ENCODE data around the gene CD3E.

- TF ChIP-seq CTCF (tag by site-specific recombination; IDR thresholded peaks at IDR 0.05) (no peak), PBX3 (CRISPR knock-in tag; IDR thresholded peaks at IDR 0.05) (no peak), ZBTB48 (tag by site-specific recombination; IDR thresholded peaks at IDR 0.05) (no peak), REST (tag by site-specific recombination; IDR thresholded peaks at IDR 0.05) (no peak), ZNF274 (IDR thresholded peaks at IDR 0.05; ENCODE audit: low read length) (no peak), ZNF274 (tag by site-specific recombination; IDR thresholded peaks at IDR 0.05; ENCODE audit: borderline replicate concordance) (no peak), ZFP37 (tag by site-specific recombination; IDR thresholded peaks at IDR 0.05) (no peak), ZNF48 (tag by site-specific recombination; IDR thresholded peaks at IDR 0.05) (no peak), ZNF488 (tag by site-specific recombination; IDR thresholded peaks at IDR 0.05) (no peak), ZNF704 (tag by site-specific recombination; IDR thresholded peaks at IDR 0.05) (no peak), ZNF140 (tag by site-specific recombination; IDR thresholded peaks at IDR 0.05) (no peak), ZNF19 (tag by site-specific recombination; IDR thresholded peaks at IDR 0.05; ENCODE audit: low read depth) (no peak), ZNF501 (tag by site-specific recombination; IDR thresholded peaks at IDR 0.05) (no peak), ZNF404 (tag by site-specific recombination; IDR thresholded peaks at IDR 0.05) (no peak), ZNF596 (tag by site-specific recombination; IDR thresholded peaks at IDR 0.05) (no peak)
These were observed 30.3 kb upstream of the CD3E start for GRCh38 chr11:118274186-118274585.

Data from HEK293 (cell line).